ENCODE measurements around the gene PAEP. TPM values are rescaled to one million over a fixed set of nuclear protein-coding genes. Genes with fewer than 3 reads are reported as not detected.

PAEP gene
- total RNA-seq, 1 experiment from 2014 or later: not detected

DNA sequence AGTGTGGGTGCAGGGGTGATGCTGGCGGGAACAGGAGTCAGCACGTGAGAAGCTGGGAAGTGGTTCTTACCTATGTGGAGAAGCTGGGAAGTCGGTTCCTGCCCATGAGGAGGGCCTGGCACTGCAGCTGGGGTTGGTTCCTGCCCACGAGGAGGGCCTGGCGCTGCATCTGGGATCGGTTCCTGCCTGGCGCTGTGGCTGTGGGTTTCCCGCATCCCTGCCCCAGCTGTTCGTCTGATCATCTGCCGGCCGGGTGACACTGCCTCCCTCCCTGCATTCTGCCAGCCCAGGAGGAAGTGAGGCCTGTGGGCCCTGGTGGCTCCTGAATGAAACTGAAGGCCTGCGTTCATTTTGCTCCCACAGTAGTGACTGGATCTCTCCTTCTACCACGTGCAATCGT is 10.5 kb upstream of the PAEP start:
- Histone ChIP-seq H3K9me3 (no peaks in the 10 kb centered on the region), H3K27me3 (replicated peaks; ENCODE audit: control insufficient read depth, insufficient read depth, low read length) (no peaks in the 10 kb centered on the region), H3K4me1 (no peaks in the 10 kb centered on the region), H3K4me3 (ENCODE audit: low read depth, low read length) (no peak overlapping the region), H3K36me3 (ENCODE audit: control insufficient read depth, insufficient read depth, low read length) (no peaks in the 10 kb centered on the region)
- Mint-ChIP-seq H3K36me3 (ENCODE audit: insufficient read depth, unreplicated experiment) (no peaks in the 10 kb centered on the region), H3K9me3 (ENCODE audit: unreplicated experiment) (peaks cover 8% of the 10 kb centered on the region), H3K27me3 (ENCODE audit: insufficient read depth, unreplicated experiment) (no peaks in the 10 kb centered on the region), H3K27ac (ENCODE audit: unreplicated experiment) (no peak overlapping the region), H3K4me3 (ENCODE audit: unreplicated experiment) (no peak overlapping the region), H3K4me1 (ENCODE audit: low read depth, unreplicated experiment) (no peaks in the 10 kb centered on the region)
- BruUV-seq (replicated peaks): no TSS peak
- no peak for DNase-seq
- POLR2A ChIA-PET: no interaction called here
- CTCF ChIA-PET: no interaction called here
- TF ChIP-seq, protein P1, sequence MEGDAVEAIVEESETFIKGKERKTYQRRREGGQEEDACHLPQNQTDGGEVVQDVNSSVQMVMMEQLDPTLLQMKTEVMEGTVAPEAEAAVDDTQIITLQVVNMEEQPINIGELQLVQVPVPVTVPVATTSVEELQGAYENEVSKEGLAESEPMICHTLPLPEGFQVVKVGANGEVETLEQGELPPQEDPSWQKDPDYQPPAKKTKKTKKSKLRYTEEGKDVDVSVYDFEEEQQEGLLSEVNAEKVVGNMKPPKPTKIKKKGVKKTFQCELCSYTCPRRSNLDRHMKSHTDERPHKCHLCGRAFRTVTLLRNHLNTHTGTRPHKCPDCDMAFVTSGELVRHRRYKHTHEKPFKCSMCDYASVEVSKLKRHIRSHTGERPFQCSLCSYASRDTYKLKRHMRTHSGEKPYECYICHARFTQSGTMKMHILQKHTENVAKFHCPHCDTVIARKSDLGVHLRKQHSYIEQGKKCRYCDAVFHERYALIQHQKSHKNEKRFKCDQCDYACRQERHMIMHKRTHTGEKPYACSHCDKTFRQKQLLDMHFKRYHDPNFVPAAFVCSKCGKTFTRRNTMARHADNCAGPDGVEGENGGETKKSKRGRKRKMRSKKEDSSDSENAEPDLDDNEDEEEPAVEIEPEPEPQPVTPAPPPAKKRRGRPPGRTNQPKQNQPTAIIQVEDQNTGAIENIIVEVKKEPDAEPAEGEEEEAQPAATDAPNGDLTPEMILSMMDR (IDR thresholded peaks at IDR 0.05; ENCODE audit: insufficient read depth in 1 of 2, low read depth in 1 of 2, low read length in 1 of 2, severe bottlenecking in 1 of 2, unreplicated experiment in 1 of 2): no peak
- intact Hi-C loops (cut with micrococcal nuclease; ENCODE audit: unreplicated experiment): no loop called here

DNA sequence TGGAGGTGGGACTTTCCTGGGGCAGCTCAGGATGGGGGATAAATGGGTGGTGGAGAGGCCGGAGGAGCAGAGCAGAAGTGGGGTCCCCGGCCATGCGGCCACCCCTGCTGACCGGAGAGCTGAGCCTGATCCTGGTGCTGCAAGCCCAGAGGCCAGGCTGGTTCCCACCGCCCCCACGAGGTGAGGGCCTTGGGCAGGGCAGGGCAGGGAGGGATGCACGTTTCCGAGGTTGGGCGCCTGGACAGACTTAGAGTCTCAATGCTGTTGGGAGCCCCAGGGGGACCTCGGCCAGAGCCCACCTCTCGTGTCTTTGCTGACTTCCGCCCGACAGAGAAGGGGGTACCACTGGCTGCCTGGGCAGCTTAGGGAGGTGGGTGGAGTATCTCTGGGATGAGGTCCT is 10.1 kb upstream of the PAEP start:
- ChIA-PET POLR2A (no interaction called here), CTCF (interaction anchor here (0.8 kb wide), 1 partner anchor 55 kb away, joined by 9 read pairs; no protein-coding TSS in a partner anchor)
- intact Hi-C loops (cut with micrococcal nuclease; ENCODE audit: unreplicated experiment): no loop called here
- Histone ChIP-seq H3K4me3 (ENCODE audit: low read depth, low read length) (no peak overlapping the region), H3K4me1 (no peaks in the 10 kb centered on the region), H3K27me3 (replicated peaks; ENCODE audit: control insufficient read depth, insufficient read depth, low read length) (no peaks in the 10 kb centered on the region), H3K36me3 (ENCODE audit: control insufficient read depth, insufficient read depth, low read length) (no peaks in the 10 kb centered on the region), H3K9me3 (no peaks in the 10 kb centered on the region)
- no peaks in the 10 kb centered on the region for H3K4me1 Mint-ChIP-seq (ENCODE audit: low read depth, unreplicated experiment)
- BruUV-seq (replicated peaks): no TSS peak
- no peak for DNase-seq
- no peak overlapping the region for H3K27ac Mint-ChIP-seq (ENCODE audit: unreplicated experiment)
- H3K36me3 Mint-ChIP-seq (ENCODE audit: insufficient read depth, unreplicated experiment): no peaks in the 10 kb centered on the region
- no peaks in the 10 kb centered on the region for H3K27me3 Mint-ChIP-seq (ENCODE audit: insufficient read depth, unreplicated experiment)
- no peak overlapping the region for H3K4me3 Mint-ChIP-seq (ENCODE audit: unreplicated experiment)
- peaks cover 8% of the 10 kb centered on the region for H3K9me3 Mint-ChIP-seq (ENCODE audit: unreplicated experiment)
- TF ChIP-seq, protein P1 (IDR thresholded peaks at IDR 0.05; ENCODE audit: insufficient read depth in 1 of 2, low read depth in 1 of 2, low read length in 1 of 2, severe bottlenecking in 1 of 2, unreplicated experiment in 1 of 2): no peak

DNA sequence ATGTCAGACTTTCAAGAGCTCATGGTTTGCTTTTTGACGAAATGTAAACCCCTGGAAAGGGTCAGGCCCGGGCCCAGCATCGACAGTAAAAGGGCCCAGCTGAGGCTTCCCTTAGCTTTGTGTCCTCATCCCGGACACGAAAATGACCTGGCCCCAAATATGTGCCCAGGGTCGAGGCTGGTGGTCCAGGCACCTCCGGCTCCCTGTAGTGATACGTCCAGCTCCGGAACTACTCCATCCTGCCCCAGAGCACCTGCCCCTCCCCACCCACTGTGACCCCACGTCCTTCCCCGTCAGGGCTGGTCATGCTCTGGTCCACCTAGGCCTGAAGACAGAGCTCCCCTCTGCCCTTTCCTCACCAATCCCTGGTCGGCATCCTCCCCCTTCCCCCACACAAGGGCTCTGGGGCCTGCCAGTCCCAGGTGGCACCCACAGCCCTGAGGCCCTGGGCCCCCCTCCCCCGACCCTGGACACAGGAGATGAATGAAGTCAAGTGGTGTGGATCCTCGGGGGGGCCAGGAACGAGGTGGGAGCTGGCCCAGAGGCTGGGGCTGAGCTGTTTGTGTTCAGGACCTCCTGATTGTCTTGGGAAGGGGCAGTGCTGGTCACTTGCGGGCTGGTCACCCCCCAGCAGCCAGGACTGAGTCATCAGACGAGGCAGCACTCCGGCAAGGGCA is 9.4 kb upstream of the PAEP start:
- no peaks in the 10 kb centered on the region for H3K36me3 Mint-ChIP-seq (ENCODE audit: insufficient read depth, unreplicated experiment)
- intact Hi-C loops (cut with micrococcal nuclease; ENCODE audit: unreplicated experiment): no loop called here
- CTCF ChIA-PET: interaction anchor here (0.8 kb wide), 1 partner anchor 54 kb away, joined by 9 read pairs; no protein-coding TSS in a partner anchor
- H3K27ac Mint-ChIP-seq (ENCODE audit: unreplicated experiment): no peak overlapping the region
- Histone ChIP-seq H3K4me3 (ENCODE audit: low read depth, low read length) (no peak overlapping the region), H3K27me3 (replicated peaks; ENCODE audit: control insufficient read depth, insufficient read depth, low read length) (no peaks in the 10 kb centered on the region), H3K4me1 (no peaks in the 10 kb centered on the region), H3K9me3 (no peaks in the 10 kb centered on the region), H3K36me3 (ENCODE audit: control insufficient read depth, insufficient read depth, low read length) (no peaks in the 10 kb centered on the region)
- no TSS peak for BruUV-seq (replicated peaks)
- no peaks in the 10 kb centered on the region for H3K27me3 Mint-ChIP-seq (ENCODE audit: insufficient read depth, unreplicated experiment)
- POLR2A ChIA-PET: no interaction called here
- TF ChIP-seq, protein P1 (IDR thresholded peaks at IDR 0.05; ENCODE audit: insufficient read depth in 1 of 2, low read depth in 1 of 2, low read length in 1 of 2, severe bottlenecking in 1 of 2, unreplicated experiment in 1 of 2): no peak
- peaks cover 8% of the 10 kb centered on the region for H3K9me3 Mint-ChIP-seq (ENCODE audit: unreplicated experiment)
- no peak overlapping the region for H3K4me3 Mint-ChIP-seq (ENCODE audit: unreplicated experiment)
- no peaks in the 10 kb centered on the region for H3K4me1 Mint-ChIP-seq (ENCODE audit: low read depth, unreplicated experiment)
- DNase-seq: no peak

All from Caco-2 (cell line).